ENCODE data around the gene MCEE.
A peak's percentile ranks its signal among the peaks of the same experiment; 100 is the strongest.

The MCEE gene

DNA sequence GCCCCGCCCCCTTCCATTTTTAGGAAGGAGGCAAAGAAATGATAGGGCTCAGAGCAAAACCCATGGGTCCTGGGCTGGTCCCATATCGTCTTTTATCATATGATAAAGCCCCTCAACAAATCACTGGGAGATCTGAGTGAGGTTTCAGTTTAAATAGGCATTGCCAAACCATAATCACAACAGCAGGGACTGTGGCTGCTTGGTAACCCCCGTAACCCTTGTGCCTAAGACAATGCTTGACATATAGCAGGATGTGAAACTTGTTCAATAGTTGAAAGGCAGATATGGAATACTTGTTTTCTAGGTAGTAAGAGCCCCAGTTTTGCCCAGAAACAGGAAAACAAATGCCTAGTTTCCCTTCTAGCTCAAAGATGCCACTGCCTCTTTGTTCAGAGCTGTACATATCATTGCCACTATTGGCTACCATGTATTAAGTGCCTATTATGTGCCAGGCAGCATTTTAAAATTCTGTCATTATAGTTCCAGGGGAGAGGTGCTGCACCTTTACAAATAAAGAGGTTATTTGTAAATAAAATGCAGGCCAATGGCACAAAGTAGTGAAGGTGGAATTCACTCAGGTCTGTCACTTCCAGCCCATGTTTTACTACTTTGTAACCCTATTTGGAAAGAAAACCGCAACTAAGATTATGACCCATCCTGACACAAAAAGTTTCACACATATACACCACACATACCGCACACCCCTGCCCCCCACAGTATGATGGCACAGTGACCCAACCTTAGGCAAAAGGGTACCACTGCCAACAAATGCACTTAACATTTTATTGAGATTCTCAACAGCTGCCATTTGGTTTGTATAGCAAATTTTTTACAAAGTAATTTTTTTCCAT is 47.4 kb downstream of the MCEE start:
- DNase-seq, result no peak
- TF ChIP-seq POLR2A (IDR thresholded peaks at IDR 0.05; ENCODE audit: low read length) (no peak), GATA1 (IDR thresholded peaks at IDR 0.05; ENCODE audit: low read depth, low read length) (no peak)

- TF ChIP-seq POLR2A (IDR thresholded peaks at IDR 0.05; ENCODE audit: low read length) (no peak), GATA1 (IDR thresholded peaks at IDR 0.05; ENCODE audit: low read depth, low read length) (no peak)
These were observed 51.4 kb downstream of the MCEE start for GRCh38 chr2:71078624-71079023.

DNA sequence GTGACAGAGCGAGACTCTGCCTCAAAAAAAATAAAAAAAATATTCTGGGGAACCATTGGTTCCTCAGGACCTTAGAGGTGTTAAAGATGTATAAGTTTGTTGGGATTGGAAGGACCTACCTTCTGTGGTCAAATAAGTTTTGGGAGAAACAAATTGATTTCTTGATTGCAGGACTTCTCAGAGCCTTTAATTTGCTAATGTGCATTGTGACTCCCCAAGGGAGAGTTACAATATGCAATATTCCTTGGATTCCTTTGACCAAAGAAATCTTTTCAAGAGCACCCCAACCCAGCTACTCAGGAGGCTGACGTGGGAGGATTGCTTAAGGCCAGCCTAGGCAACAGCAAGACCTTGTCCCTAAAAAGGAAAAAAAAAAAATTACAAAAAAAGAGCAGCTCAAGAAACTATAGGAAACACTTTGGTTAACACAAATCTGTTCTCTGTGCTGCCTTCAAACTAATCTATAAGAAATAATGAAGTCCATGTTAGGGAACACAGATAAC is 55.1 kb downstream of the MCEE start:
- TF ChIP-seq GATA1 (IDR thresholded peaks at IDR 0.05; ENCODE audit: low read depth, low read length), result no peak
- no peak for TF ChIP-seq POLR2A (IDR thresholded peaks at IDR 0.05; ENCODE audit: low read length)
- no peak for DNase-seq

More at GRCh38 chr2:71078624-71079023, 51.4 kb downstream of the MCEE start:
- DNase-seq, result no peak

- no peak for TF ChIP-seq GATA1 (IDR thresholded peaks at IDR 0.05; ENCODE audit: low read depth, low read length)
- no peak for TF ChIP-seq POLR2A (IDR thresholded peaks at IDR 0.05; ENCODE audit: low read length)
- no peak for DNase-seq
These were observed 56.6 kb downstream of the MCEE start for GRCh38 chr2:71073475-71073874.

GRCh38 chr2:71072492-71072891 is 57.5 kb downstream of the MCEE start:
- TF ChIP-seq GATA1 (IDR thresholded peaks at IDR 0.05; ENCODE audit: low read depth, low read length) (no peak), POLR2A (IDR thresholded peaks at IDR 0.05; ENCODE audit: low read length) (no peak)
- DNase-seq, result no peak

- TF ChIP-seq POLR2A (IDR thresholded peaks at IDR 0.05; ENCODE audit: low read length), result no peak
- TF ChIP-seq GATA1 (IDR thresholded peaks at IDR 0.05; ENCODE audit: low read depth, low read length), result no peak
- DNase-seq, result peak; percentile 12 to 47
These were observed 58.2 kb downstream of the MCEE start for GRCh38 chr2:71071681-71072398.

DNA sequence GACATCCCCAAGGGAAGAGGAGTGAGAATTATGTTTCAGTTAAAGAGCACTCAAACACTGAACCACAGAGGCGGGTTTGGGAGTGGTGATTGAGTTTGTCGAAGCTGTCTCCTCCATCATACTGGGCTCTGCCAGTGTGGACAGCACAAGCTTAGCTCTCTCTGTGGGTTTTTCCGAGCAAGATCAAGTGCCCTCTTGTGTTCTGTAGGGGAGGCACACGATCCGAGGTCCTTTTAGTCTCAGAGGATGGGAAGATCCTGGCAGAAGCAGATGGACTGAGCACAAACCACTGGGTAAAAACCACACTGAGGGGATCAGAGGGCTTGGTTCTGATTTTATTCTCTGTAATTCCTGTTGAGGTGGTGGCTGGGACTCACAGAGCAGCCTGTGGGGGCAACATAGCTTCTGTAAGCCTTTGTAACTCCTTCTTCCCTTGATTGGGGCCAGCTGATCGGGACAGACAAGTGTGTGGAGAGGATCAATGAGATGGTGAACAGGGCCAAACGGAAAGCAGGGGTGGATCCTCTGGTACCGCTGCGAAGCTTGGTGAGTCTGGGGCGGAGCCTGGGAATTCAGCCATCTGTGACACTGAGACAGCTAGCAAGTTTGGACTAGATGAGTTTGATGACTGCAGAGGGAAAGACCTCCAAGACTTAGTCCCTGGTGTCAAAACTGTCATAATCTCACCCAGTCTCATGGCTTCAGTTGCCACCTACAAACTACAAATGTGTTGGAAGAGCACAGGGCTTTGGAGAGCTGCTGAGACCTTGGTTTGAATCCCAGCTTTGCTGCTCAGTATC is 59.5 kb downstream of the MCEE start:
- DNase-seq, result peak; percentile 27 to 33
- TF ChIP-seq GATA1 (IDR thresholded peaks at IDR 0.05; ENCODE audit: low read depth, low read length) (no peak), POLR2A (IDR thresholded peaks at IDR 0.05; ENCODE audit: low read length) (no peak)

DNA sequence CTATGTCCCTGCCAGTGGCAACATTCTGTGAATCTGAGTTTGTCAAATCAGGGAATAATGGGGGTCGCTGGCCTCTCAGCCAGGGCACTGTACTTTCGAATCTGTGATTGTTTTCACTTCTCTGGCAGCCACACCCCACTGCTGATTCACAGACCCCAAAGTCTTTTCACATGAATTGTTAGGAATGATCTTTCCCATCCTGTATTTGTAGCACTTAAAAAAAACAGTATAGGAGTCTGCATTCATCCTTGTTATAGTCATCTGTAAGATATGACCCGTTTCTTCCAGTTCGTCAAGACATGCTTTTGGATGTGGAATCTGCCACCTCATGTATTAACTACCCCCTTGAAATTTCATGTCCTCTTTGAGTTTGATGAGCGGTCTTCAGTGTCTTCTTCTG is 60.7 kb downstream of the MCEE start:
- peak in 1 of 2 experiments; percentile 34 for DNase-seq
- TF ChIP-seq POLR2A (IDR thresholded peaks at IDR 0.05; ENCODE audit: low read length) (no peak), GATA1 (IDR thresholded peaks at IDR 0.05; ENCODE audit: low read depth, low read length) (no peak)

- DNase-seq, result peak; percentile 97 to 99
- TF ChIP-seq POLR2A (IDR thresholded peaks at IDR 0.05; ENCODE audit: low read length) (peak; percentile 100), GATA1 (IDR thresholded peaks at IDR 0.05; ENCODE audit: low read depth, low read length) (no peak)
These were observed 61.6 kb downstream of the MCEE start, which contains the start of gene NAGK for GRCh38 chr2:71068218-71069035. Gene NAGK, plus strand, starts transcription at chr2:71068648. Its CDS starts 36 bp downstream, at chr2:71068684.

GRCh38 chr2:71067567-71068217 is 62.3 kb downstream of the MCEE start:
- DNase-seq, result peak; percentile 54 to 58

DNA sequence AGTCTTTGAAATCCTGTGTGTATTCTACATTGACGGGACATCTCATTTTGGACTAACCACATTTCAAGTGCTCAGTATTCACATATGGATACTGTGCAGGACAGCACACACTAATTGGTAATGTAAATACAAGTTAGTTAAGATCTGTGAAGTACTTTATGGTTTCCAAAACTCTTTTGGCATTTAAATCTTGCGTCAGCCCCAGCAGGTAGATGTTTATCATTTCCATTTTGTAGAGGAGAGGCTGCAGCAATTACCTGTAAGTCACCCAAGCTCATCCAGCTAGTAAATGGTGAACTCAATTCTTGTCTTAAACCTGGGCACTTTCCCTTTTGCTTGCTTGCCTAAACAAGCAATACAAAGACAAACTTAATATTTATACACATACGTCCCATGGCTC is 63.2 kb downstream of the MCEE start:
- TF ChIP-seq GATA1 (IDR thresholded peaks at IDR 0.05; ENCODE audit: low read depth, low read length), result no peak
- TF ChIP-seq POLR2A (IDR thresholded peaks at IDR 0.05; ENCODE audit: low read length), result no peak
- DNase-seq, result peak in 1 of 2 experiments; percentile 37

More at GRCh38 chr2:71067567-71068217, 62.3 kb downstream of the MCEE start:
- TF ChIP-seq GATA1 (IDR thresholded peaks at IDR 0.05; ENCODE audit: low read depth, low read length), result no peak
- no peak for TF ChIP-seq POLR2A (IDR thresholded peaks at IDR 0.05; ENCODE audit: low read length)
